GM18870 (cell line): ENCODE results near the gene EVI2B.
"Not testable (repeated sequence)": the region's sequence is repeated elsewhere in the genome, so short reads cannot be mapped to it uniquely, and the experiment has no call there.

Experiments used
- ATAC-seq: cut with Tn5 transposase; IDR thresholded peaks from one replicate; pipeline ENCODE4 v1.9.1; 2021; ENCODE audit warnings: moderate library complexity; ENCODE audit not compliant: unreplicated experiment

The EVI2B gene

DNA sequence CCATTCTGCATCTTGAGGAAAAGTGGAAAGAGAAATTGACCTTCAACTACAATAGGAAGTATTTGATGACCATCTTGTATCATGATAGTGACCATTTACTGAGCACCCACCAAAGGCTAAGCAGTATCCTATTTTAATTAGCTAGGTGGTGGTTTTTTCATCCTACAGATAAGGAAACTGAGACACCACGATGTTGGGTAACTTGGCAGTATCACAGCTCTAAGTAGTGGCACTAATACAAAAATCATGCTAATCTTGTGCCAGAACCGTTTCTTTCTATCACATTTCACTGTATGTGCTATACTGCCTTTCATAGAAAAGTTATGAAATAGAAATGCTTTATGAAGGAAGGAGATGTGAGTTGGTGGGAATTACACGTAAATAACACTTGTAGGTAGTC is 2.3 kb downstream of the EVI2B start:
- ATAC-seq, result no peak

DNA sequence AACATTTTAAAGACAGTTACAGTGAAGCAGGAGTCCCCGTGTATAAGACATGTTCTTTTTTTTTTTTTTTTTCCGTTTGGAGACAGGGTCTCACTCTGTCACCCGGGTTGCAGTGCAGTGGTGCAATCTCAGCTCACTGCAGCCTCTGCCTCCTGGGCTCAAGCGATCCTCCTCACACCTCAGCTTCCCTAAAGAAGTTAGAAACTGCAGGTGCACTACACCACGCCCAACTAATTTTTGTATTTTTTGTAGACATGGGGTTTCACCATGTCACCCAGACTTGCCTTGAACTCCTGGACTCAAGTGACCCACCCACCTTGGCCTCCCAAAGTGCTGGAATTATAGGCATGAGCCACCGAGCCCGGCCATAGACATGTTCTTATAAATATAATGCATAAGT is 3.0 kb downstream of the EVI2B start:
- ATAC-seq, result no peak

DNA sequence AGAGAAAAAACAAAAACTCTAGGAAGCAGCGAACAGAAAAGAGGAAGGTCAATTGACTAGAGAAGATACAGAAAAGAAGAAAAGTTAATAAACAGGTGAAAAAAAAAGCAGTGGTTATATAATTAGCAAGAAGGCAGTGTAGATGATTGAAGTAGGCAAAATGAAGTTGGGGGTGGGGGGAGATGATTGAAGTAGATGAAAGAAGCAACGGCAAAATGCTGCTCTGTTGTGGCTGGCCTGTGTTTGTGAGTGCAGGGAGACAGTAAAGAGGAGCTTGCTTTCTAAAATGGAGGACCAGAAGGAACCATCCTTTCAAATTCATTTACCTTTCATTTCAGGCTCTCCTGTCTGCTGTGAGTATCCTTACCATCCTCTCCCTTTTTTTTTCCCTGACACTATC is 3.6 kb downstream of the EVI2B start:
- ATAC-seq, result no peak

DNA sequence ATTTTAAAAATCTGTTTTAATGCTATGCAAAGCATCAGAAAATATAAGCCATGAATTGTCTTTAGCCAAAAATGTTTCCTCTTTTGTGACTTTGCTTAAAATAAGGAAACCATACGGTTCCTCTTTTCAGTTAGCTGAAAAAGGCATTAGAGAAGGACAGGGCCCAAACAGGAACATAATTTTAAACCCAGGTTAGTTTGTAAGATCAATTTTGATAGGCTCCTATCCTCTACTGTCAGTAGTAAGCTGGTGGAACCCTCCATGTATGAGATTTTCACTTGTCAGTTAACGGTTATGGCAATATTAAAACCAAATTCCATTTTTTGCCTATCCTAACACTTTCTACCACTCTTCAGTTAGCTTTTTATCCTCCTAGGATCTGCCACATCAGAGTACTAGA is 4.3 kb downstream of the EVI2B start:
- no peak for ATAC-seq

- no peak for ATAC-seq
Observed at GRCh38 chr17:31308372-31309334, 5.2 kb downstream of the EVI2B start.

DNA sequence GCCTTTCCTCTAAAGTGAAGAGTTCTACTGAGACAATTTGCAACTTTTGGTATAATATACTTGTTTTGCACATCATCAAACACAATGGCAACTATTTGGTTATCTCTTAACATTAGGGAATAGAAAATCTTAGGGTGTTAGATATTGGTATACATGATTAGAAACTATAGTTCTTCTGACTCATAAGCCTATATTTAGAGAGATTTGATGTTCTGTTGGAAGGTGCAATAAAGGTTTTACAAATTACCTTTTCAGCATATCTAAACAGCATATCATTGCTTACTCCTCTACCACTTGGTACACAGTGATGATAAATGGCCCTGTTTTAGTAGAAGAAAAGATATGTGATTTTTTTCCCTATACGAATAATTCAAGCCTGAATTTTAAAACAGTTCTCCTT is 6.2 kb downstream of the EVI2B start:
- no peak for ATAC-seq

DNA sequence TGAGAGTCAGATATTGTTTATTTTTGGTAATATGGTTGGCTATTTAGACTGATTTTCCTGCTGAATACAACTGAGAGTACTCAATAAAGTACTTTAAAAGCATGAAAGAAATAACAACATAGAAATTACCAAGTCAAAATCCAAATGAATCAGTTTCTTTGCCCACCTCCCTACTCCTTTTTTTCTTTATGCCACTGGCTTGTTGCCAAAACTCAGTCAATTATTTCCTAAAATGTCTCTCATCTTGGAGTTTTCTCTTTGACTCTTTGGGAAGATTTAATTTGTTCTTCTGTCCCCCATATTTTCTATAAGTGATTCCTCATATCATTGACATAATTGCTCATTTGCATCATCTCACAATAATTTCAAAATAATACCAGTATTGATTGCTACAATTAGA is 14.2 kb downstream of the EVI2B start:
- ATAC-seq, result no peak

DNA sequence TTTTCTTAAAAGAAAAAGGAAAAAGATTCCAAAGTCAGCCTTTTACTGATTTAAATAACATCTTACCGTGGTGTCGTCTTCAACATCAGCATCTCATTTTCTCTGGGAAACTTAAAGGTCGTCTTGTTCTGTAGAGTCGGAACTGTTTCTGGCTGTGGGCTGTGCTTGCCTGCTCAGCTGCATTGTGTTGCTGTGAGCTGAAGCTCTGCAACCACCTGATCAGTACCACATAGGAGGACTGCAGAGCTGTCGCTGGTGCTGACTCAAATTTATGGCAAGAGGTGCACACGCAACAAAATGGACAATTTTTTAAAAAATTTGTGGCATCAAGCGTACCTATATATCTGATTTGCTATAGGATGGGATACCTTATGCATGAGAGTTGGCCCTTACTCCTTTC is 16.8 kb downstream of the EVI2B start, which contains the start of gene OMG:
Gene OMG, minus strand, starts transcription at position 150 of the 400 bp plus-strand sequence. CDS start 908 bp downstream, outside the sequence.
- ATAC-seq, result no peak

DNA sequence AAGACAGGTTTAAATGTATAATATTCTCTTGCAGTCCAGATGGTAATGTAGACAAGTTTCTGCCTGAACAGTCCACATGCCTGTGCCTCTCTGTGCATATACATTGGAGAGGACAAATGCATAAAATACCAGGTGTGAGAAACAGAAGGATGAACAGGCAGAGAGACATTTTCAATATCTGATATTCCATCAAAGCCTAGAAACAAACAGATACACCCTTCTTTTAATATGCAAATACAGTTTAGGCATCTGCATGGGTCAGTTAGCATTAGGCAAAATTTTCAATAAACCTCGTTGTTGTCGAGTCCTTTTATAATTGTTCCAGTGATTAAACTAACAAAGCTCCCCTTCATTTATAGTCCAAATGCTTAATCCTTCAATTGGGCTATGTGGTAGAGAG is 17.7 kb downstream of the EVI2B start:
- no peak for ATAC-seq

GRCh38 chr17:31295489-31295871 is 18.4 kb downstream of the EVI2B start:
- no peak for ATAC-seq

GRCh38 chr17:31294820-31295488 is 18.9 kb downstream of the EVI2B start:
- ATAC-seq, result no peak

DNA sequence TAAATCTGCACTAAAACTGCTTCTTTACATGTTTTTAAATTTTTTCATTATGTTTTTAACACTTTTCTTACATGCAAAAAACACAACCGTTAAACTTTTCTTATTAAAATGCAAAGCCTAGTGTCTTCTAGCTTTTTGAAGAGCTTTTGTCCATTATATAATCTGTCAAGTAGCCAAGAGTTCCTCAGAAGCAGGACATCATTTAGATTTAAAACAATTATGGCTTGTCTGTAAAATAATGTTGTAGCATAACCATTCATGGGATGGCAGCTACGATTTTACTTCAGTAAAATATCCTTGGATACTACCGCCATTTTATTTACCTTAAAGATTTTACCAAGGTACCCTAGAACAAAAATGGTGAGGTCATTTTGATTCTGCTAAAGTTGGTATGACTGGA is 19.6 kb downstream of the EVI2B start:
- ATAC-seq, result no peak

DNA sequence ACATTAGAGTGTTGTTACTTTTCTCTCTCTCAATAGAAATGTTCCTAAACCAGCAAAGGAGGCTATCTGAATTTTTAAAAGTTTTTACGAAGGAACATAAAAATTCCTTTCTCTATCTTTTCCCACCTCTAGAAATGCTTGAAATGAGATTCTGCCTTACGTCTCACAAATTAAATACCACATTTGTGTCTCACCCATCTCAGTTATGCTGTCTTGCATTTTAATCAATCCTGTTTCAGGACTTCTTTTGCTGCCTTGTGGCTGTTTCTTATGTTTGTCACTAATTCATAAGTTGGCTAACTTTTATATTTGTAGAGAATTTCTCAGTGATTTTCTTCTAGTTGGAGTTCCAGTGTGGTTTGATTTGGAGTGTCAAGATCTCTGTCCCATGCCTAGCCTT is 20.3 kb downstream of the EVI2B start:
- ATAC-seq, result no peak

DNA sequence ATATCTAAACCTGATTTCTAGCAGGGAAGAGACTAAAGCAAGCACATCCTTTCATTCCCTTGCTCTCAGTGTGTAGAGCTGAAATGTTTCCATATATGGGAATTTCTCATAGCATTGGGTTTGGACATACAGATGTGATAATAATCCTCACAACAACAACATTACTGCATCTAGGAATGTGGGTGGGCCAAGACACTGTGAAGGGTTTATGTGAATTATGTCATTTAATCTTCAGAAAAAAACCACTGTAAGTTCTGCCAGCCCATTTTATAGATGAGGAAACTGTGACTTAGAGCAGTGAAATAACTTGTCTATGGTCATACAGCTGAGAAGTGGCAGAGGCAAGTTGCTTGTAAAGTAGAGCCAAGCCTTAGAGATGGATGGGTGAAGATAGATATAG is 22.0 kb downstream of the EVI2B start:
- ATAC-seq, result no peak

GRCh38 chr17:31289790-31290189 is 24.1 kb downstream of the EVI2B start:
- ATAC-seq, result no peak

DNA sequence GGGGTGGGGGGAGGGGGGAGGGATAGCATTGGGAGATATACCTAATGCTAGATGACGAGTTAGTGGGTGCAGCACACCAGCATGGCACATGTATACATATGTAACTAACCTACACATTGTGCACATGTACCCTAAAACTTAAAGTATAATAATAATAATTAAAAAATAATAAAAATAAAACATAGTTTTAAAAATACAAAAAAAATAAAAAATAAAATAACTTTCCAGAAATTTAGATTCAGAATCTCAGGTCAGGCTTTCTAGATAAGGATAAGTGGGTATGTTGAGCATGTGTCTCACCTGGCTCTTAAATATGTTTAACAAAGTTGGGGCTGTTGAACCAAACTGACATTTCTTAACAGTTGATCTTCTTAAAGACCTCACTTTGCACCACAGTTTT is 25.9 kb downstream of the EVI2B start:
- ATAC-seq, result not testable (repeated sequence)

GRCh38 chr17:31286587-31286986 is 27.3 kb downstream of the EVI2B start:
- ATAC-seq, result no peak

DNA sequence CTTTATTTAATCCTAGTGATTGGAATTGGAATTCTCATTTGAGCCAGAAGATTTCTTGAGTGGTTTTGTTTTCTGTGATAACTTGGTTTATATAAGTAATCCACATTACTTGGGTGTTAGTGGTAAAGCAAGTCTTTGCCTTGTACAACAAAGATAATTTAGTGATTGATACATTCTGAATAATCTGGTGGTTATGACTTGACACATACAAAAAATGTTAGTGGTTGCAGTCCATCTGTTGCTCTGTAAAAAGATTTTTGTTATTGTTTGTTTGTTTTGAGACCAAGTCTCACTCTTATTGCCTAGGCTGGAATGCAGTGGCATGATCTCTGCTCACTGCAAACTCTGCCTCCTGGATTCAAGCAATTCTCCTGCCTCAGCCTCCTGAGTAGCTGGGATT is 30.0 kb downstream of the EVI2B start:
- no peak for ATAC-seq

- no peak for ATAC-seq
Observed at GRCh38 chr17:31281061-31281460, 32.8 kb downstream of the EVI2B start.

DNA sequence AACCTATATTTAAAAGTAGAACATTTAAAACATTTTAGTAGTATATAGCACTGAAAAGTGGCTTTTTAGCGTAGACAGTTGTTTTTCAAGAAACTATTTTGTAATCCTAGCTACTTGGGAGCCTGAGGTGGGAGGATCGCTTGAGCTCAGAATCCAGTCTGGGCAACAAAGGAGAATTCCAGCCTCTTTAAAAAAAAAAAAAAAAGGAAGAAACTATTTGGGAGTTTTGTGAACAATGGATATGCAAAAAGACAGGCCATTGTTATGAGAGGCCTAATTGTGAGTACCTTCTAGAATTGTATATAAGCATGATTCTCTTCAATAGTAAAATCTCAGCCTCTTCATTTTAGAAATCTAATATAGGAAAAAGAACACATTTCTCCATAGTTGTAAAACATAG is 34.5 kb downstream of the EVI2B start:
- no peak for ATAC-seq

DNA sequence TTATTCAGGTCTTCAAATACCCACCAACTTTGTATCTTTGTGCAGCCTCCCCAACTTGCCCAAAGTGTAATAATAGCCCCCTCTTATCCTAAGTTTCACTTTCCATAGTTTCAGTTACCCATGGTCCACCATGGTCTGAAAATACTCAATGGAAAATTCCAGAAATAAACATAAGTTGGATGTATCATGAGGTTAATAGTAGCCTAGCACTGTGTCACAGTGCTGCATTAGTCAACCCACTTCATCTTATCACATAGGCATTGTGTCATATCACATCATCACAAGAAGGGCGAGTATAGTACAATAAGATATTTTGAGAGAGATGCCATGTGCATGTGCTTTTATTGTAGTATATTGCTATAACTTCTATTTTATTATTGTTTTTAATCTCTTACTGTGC is 38.7 kb downstream of the EVI2B start:
- ATAC-seq, result no peak

DNA sequence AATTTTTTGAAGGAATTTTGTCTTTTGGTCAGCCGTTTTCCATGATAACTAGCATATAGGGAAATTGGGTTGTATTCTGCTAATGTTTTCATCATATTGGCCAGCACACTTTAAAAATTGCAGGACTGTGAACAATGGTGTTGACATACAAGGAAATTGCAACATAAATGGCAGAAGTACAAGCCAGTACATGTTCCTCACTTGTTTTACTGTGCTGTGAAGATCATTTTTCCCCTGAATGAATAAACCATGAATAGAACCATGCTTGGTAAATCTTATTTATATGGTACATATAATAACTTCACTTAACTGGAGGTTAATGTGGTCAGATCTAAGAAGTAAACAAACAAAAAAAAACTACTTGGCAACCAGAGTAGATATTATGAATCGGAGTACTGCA is 39.6 kb downstream of the EVI2B start:
- no peak for ATAC-seq
